RWPE2 (cell line): ENCODE data around the gene CLEC10A.
"Not testable (repeated sequence)": the region's sequence is repeated elsewhere in the genome, so short reads cannot be mapped to it uniquely, and the experiment has no call there.

Experiments
- ATAC-seq: fragments of 200-7000 bp; cut with Tn5 transposase; 3 replicates; pipeline ENCODE4 v1.9.1; 2021; ENCODE audit warnings: low read depth
- DNase-seq: peaks from one replicate; pipeline ENCODE4 v3.0.0-alpha.2; 2020; ENCODE audit warnings: low spot score
- H3K27ac ChIP-seq: fragments of 450-650 bp; 2 replicates; pipeline ENCODE4 v1.5.1; 2017; ENCODE audit warnings: mild to moderate bottlenecking; ENCODE audit not compliant: poor library complexity, severe bottlenecking
- H3K27me3 ChIP-seq: fragments of 250-450 bp; sonication (Bioruptor Pico); 2 replicates; pipeline ENCODE4 v1.5.1; 2021; ENCODE audit warnings: mild to moderate bottlenecking, moderate library complexity; ENCODE audit not compliant: insufficient read depth, poor library complexity, severe bottlenecking
- H3K36me3 ChIP-seq: fragments of 250-450 bp; sonication (Bioruptor Pico); 2 replicates; pipeline ENCODE4 v1.5.1; 2020; ENCODE audit warnings: low read depth, mild to moderate bottlenecking, moderate library complexity
- H3K4me1 ChIP-seq: fragments of 250-450 bp; sonication (Bioruptor Pico); 2 replicates; pipeline ENCODE4 v1.5.1; 2021; ENCODE audit warnings: mild to moderate bottlenecking, moderate library complexity; ENCODE audit not compliant: insufficient read depth, poor library complexity, severe bottlenecking
- H3K4me3 ChIP-seq: fragments of 250-450 bp; sonication (Bioruptor Pico); 2 replicates; pipeline ENCODE4 v1.5.1; 2021; ENCODE audit warnings: mild to moderate bottlenecking, moderate library complexity; ENCODE audit not compliant: severe bottlenecking
- H3K9me3 ChIP-seq: fragments of 250-450 bp; sonication (Bioruptor Pico); 2 replicates; pipeline ENCODE4 v1.5.1; 2021; ENCODE audit warnings: mild to moderate bottlenecking, moderate library complexity; ENCODE audit not compliant: severe bottlenecking
- CTCF ChIP-seq: fragments of 450-650 bp; IDR thresholded peaks from one replicate; pipeline ENCODE4 v1.5.1; 2017; ENCODE audit warnings: mild to moderate bottlenecking, moderate library complexity; ENCODE audit not compliant: poor library complexity, severe bottlenecking

The CLEC10A gene

GRCh38 chr17:7079581-7080455, at the start of gene CLEC10A:
Gene CLEC10A, minus strand, starts transcription at chr17:7080251. Its CDS starts 1,439 bp downstream, at chr17:7078812.
- no peaks in the 10 kb centered on the region for H3K27me3 ChIP-seq
- no peaks in the 10 kb centered on the region for H3K9me3 ChIP-seq
- no peak for DNase-seq
- no peak within 1 kb of the TSS for H3K27ac ChIP-seq
- H3K4me1 ChIP-seq: no peaks in the 10 kb centered on the region
- no peak for ATAC-seq
- no peak within 1 kb of the TSS for H3K4me3 ChIP-seq
- TF ChIP-seq CTCF: no peak
- H3K36me3 ChIP-seq: no peaks in the 10 kb centered on the region

GRCh38 chr17:7129311-7129710, 49.3 kb upstream of the CLEC10A start:
- Histone ChIP-seq H3K27me3 (no peaks in the 10 kb centered on the region), H3K9me3 (no peaks in the 10 kb centered on the region), H3K4me1 (no peaks in the 10 kb centered on the region), H3K27ac (no peak overlapping the region), H3K4me3 (no peak overlapping the region), H3K36me3 (no peaks in the 10 kb centered on the region)
- ATAC-seq (no peak), DNase-seq (no peak)
- TF ChIP-seq CTCF: no peak

- H3K27ac ChIP-seq: no peak overlapping the region
- H3K9me3 ChIP-seq: no peaks in the 10 kb centered on the region
- TF ChIP-seq CTCF: no peak
- H3K27me3 ChIP-seq: no peaks in the 10 kb centered on the region
- H3K4me3 ChIP-seq: no peak overlapping the region
- DNase-seq (no peak), ATAC-seq (no peak)
- no peaks in the 10 kb centered on the region for H3K4me1 ChIP-seq
- H3K36me3 ChIP-seq: no peaks in the 10 kb centered on the region
Observed at GRCh38 chr17:7128160-7128559, 48.1 kb upstream of the CLEC10A start.

- DNase-seq, H3K4me1 ChIP-seq, H3K27ac ChIP-seq, ATAC-seq, H3K4me3 ChIP-seq, H3K36me3 ChIP-seq, H3K27me3 ChIP-seq, H3K9me3 ChIP-seq: not testable (repeated sequence)
Observed at GRCh38 chr17:7127501-7127900, 47.5 kb upstream of the CLEC10A start.

- H3K36me3 ChIP-seq, ATAC-seq, H3K4me3 ChIP-seq, DNase-seq, H3K27ac ChIP-seq, H3K4me1 ChIP-seq, H3K27me3 ChIP-seq, H3K9me3 ChIP-seq: not testable (repeated sequence)
- TF ChIP-seq CTCF: peak; percentile 6
Observed at GRCh38 chr17:7126386-7126785, 46.3 kb upstream of the CLEC10A start.
